K562 (cell line): ENCODE results near the gene SGIP1.

ENCODE experiments used
- CTCF ChIP-seq, 3 experiments: IDR thresholded peaks in 2 of 3; conservative IDR thresholded peaks in 1 of 3; 2 replicates each; pipeline ENCODE4 v1.5.1; 2011 to 2012; ENCODE audit warnings: low read length in 3 of 3, mild to moderate bottlenecking in 3 of 3, control low read depth in 2 of 3, improper control_type of control experiment in 1 of 3, inconsistent platforms in 1 of 3, low read depth in 1 of 3, mixed read lengths in 1 of 3, moderate library complexity in 1 of 3; ENCODE audit not compliant: insufficient read depth in 2 of 3
- MAFK ChIP-seq: IDR thresholded peaks from 2 replicates; pipeline ENCODE4 v1.6.1; 2011; ENCODE audit warnings: low read length, improper control_type of control experiment
- POLR2A ChIP-seq: fragments of 450-650 bp; conservative IDR thresholded peaks from 2 replicates; pipeline ENCODE4 v1.6.1; 2016
- SRSF1 ChIP-seq: fragments of 200-400 bp; formaldehyde crosslinking; IDR thresholded peaks from 2 replicates; pipeline ENCODE4 v1.6.1; 2017; ENCODE audit warnings: mild to moderate bottlenecking, low read depth, low read length, moderate library complexity
- TF ChIP-seq, protein P1 (sequence below): sonication (generic); formaldehyde crosslinking; IDR thresholded peaks from 2 replicates; pipeline ENCODE4 v1.5.0; 2020; ENCODE audit warnings: missing genetic modification reagents

DNA sequence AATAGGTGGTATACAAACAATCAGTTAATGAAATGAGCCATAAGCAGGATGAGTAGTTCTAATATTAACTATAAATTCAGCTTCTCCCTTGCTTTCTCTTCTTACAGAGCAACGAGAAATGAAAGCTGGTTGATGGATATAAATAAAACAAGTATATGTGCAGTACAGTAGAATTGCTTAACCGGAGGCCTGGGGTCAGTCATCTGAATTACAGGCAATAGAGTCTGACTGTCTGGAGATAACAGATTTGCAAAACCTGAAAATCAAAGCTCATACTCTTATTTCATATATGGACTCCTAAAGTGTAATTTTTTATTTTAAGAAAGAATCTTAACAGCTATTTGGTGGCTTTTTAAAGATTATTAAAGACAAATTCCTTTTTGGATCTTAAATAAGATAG lies 43.1 kb upstream of the SGIP1 start:
- TF ChIP-seq, protein P1, sequence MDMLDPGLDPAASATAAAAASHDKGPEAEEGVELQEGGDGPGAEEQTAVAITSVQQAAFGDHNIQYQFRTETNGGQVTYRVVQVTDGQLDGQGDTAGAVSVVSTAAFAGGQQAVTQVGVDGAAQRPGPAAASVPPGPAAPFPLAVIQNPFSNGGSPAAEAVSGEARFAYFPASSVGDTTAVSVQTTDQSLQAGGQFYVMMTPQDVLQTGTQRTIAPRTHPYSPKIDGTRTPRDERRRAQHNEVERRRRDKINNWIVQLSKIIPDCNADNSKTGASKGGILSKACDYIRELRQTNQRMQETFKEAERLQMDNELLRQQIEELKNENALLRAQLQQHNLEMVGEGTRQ (CRISPR knock-in tag) = no peak
- TF ChIP-seq MAFK (no peak), SRSF1 (no peak), POLR2A (no peak), CTCF (IDR thresholded peaks at IDR 0.05 in 2 of 3, conservative IDR thresholded peaks at IDR 0.05 in 1 of 3; ENCODE audit: insufficient read depth in 2 of 3, low read depth in 1 of 3, low read length in 3 of 3) (no peak)
